Karpas-422 (cell line): ENCODE results near the gene LRRC23. TPM values are rescaled to one million over a fixed set of nuclear protein-coding genes. Genes with fewer than 3 reads are reported as not detected.

Experiments
- DNase-seq: peaks from one replicate; pipeline ENCODE4 v3.0.0-alpha.2; 2015
- H2AFZ ChIP-seq: fragments of 200-600 bp; sonication (generic); 2 replicates; pipeline ENCODE4 v1.6.1; 2014; ENCODE audit warnings: antibody characterized with exemption, low read length, mixed read lengths
- H3K27ac ChIP-seq: fragments of 200-600 bp; sonication (generic); 2 replicates; pipeline ENCODE4 v1.5.1; 2014; ENCODE audit warnings: mild to moderate bottlenecking, low read length, moderate library complexity
- H3K27me3 ChIP-seq: fragments of 200-600 bp; sonication (generic); 2 replicates; pipeline ENCODE4 v1.6.1; 2014; ENCODE audit warnings: low read length, mixed read lengths
- H3K36me3 ChIP-seq: fragments of 200-600 bp; sonication (generic); 2 replicates; pipeline ENCODE4 v1.6.1; 2014; ENCODE audit warnings: low read length, mixed read lengths; ENCODE audit not compliant: insufficient read depth
- H3K4me1 ChIP-seq: fragments of 200-600 bp; sonication (generic); 2 replicates; pipeline ENCODE4 v1.6.1; 2014; ENCODE audit warnings: mild to moderate bottlenecking, low read length, mixed read lengths
- H3K4me2 ChIP-seq: fragments of 200-600 bp; sonication (generic); 2 replicates; pipeline ENCODE4 v1.6.1; 2014; ENCODE audit warnings: low read length, low read depth, mild to moderate bottlenecking; ENCODE audit not compliant: poor library complexity, severe bottlenecking
- H3K4me3 ChIP-seq: fragments of 200-600 bp; sonication (generic); 2 replicates; pipeline ENCODE4 v1.5.1; 2014; ENCODE audit warnings: mild to moderate bottlenecking, antibody characterized with exemption, low read length, mixed read lengths
- H3K79me2 ChIP-seq: fragments of 200-600 bp; sonication (generic); 2 replicates; pipeline ENCODE4 v1.6.1; 2014; ENCODE audit warnings: mild to moderate bottlenecking, low read length, mixed read lengths
- H3K9ac ChIP-seq: fragments of 200-600 bp; sonication (generic); 2 replicates; pipeline ENCODE4 v1.6.0; 2014; ENCODE audit warnings: low read length
- H3K9me2 ChIP-seq: fragments of 200-600 bp; sonication (generic), shearing (Covaris generic); replicated peaks from 2 replicates; pipeline ENCODE4 v1.6.0; 2014; ENCODE audit warnings: mild to moderate bottlenecking, low read length, moderate library complexity; ENCODE audit not compliant: insufficient read depth
- H3K9me3 ChIP-seq: fragments of 300-700, 200-600 bp; sonication (generic); 2 replicates; pipeline ENCODE4 v1.6.1; 2014; ENCODE audit warnings: low read length, mixed read lengths
- H4K20me1 ChIP-seq: fragments of 200-600 bp; sonication (generic); 2 replicates; pipeline ENCODE4 v1.6.1; 2014; ENCODE audit warnings: mild to moderate bottlenecking, antibody characterized with exemption, low read length, low read depth; ENCODE audit not compliant: insufficient read depth
- total RNA-seq: library from RNA; depleted of rRNA; stranded (reverse); fragments of >200 nt; shearing (Covaris generic); gene quantifications from 2 replicates; pipeline ENCODE4 v1.2.3, GENCODE V29; 2014; ENCODE audit warnings: low replicate concordance

Gene LRRC23
- total RNA-seq, 1 experiment from 2014 or later: 9.7 TPM

GRCh38 chr12:6952121-6952862, 47.7 kb downstream of the LRRC23 start:
- Histone ChIP-seq H2AFZ (no peak overlapping the region), H4K20me1 (peaks cover 12% of the 10 kb centered on the region; the same call in 1 of the 2 replicates), H3K9me3 (no peaks in the 10 kb centered on the region), H3K4me3 (peak overlapping the region; percentile 96), H3K36me3 (peaks cover 25% of the 10 kb centered on the region), H3K27me3 (no peaks in the 10 kb centered on the region), H3K9me2 (no peaks in the 10 kb centered on the region), H3K79me2 (peaks cover 29% of the 10 kb centered on the region), H3K4me1 (peaks cover 75% of the 10 kb centered on the region), H3K27ac (peak overlapping the region; percentile 97), H3K9ac (peak overlapping the region; percentile 100), H3K4me2 (peak overlapping the region; percentile 83)
- peak; percentile 70 for DNase-seq

DNA sequence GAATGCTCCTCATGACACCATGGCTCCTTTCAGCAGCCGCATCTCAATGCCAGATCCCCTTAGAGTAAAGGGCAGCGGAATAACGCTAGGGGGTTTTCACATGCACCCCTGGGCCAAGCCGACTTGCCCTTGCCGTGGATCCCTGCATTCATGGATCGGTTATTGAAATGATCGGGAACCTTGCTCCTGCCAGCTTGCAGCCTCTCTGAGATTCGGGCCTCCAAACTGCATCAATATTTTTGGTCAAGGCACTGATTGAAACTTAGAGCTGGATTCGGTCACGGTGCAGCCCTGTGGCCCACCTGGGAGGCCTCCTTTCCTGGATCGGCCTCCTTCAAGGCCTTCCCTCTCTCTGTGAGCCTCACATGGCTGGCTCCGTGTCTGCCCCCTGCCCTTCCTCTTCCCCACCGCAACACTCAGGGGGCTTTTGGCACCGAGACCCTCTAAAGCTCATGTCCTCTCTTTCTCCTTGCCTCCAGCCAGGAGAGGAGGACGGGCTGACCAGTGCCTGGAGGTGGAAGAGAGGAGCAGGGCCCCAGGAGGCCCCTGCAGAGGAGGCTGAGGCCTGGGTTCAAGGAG, 48.3 kb downstream of the LRRC23 start:
- Histone ChIP-seq H2AFZ (no peak overlapping the region), H3K27me3 (no peaks in the 10 kb centered on the region), H4K20me1 (peaks cover 17% of the 10 kb centered on the region; the same call in 1 of the 2 replicates), H3K4me2 (peak overlapping the region; percentile 83), H3K4me1 (peaks cover 79% of the 10 kb centered on the region), H3K79me2 (peaks cover 29% of the 10 kb centered on the region), H3K36me3 (peaks cover 29% of the 10 kb centered on the region), H3K9me3 (no peaks in the 10 kb centered on the region), H3K9me2 (no peaks in the 10 kb centered on the region), H3K9ac (peak overlapping the region; percentile 100), H3K4me3 (peak overlapping the region; percentile 96), H3K27ac (peak overlapping the region; percentile 97)
- peak; percentile 72 for DNase-seq

DNA sequence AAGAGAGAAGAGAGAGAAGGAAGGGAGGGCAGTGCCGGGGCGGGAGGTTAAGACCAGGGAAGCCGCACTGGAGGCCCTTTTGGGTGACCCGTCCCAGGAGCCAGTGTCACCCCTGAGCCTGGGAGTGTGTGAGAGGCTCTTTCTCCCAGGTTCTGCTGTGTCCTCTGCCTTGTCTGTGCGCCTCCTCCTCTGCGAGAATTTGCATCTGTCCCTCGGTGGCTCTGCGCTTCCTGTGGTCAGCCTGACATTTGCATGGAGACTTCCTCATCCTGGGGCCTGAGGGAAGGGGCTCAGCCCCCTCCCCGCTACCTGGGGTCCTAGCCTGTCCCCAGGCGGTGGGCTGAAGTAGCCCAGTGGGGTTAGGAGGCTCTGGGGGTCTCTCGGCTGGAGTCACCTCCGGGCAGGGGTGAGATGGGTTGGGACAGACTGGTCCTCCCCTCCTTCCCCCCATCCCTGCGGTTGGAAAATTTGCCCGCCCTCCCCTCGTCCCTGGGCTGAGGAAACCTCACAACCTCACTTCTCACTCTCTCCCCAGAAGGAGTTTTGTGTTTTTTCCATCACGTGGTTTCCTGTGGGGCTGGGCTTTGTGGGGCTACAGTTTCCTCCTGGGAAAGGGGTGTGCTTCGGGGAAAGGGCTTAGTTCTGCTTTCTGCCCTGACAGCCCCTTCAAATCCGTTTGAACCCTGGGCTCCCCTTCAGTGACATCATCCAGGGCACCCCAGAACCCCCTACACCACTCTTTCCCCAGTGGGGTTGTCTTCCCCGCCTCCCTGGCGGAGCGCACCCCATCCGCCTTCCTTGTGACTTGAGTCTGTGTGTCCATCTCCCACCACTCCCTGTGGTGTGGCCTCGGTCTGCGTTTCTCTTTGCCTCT, 49.1 kb downstream of the LRRC23 start:
- peaks cover 86% of the 10 kb centered on the region for H3K4me1 ChIP-seq
- peak overlapping the region; percentile 96 for H3K4me3 ChIP-seq
- H3K9me3 ChIP-seq: no peaks in the 10 kb centered on the region
- no peak overlapping the region for H2AFZ ChIP-seq
- peak; percentile 95 for DNase-seq
- H3K9me2 ChIP-seq: no peaks in the 10 kb centered on the region
- peak overlapping the region; percentile 97 for H3K27ac ChIP-seq
- no peaks in the 10 kb centered on the region for H3K27me3 ChIP-seq
- peaks cover 24% of the 10 kb centered on the region; the same call in 1 of the 2 replicates for H4K20me1 ChIP-seq
- H3K79me2 ChIP-seq: peaks cover 29% of the 10 kb centered on the region
- peak overlapping the region; percentile 83 for H3K4me2 ChIP-seq
- peak overlapping the region; percentile 100 for H3K9ac ChIP-seq
- H3K36me3 ChIP-seq: peaks cover 32% of the 10 kb centered on the region

- Histone ChIP-seq H3K9ac (peak overlapping the region; percentile 100), H3K4me1 (peaks cover 87% of the 10 kb centered on the region), H3K4me3 (peak overlapping the region; percentile 96; the same call in 1 of the 2 replicates), H3K79me2 (peaks cover 29% of the 10 kb centered on the region), H3K4me2 (peak overlapping the region; percentile 83), H3K9me3 (no peaks in the 10 kb centered on the region), H3K9me2 (no peaks in the 10 kb centered on the region), H2AFZ (no peak overlapping the region), H3K27me3 (no peaks in the 10 kb centered on the region), H3K36me3 (peaks cover 32% of the 10 kb centered on the region), H4K20me1 (peaks cover 26% of the 10 kb centered on the region; the same call in 1 of the 2 replicates), H3K27ac (peak overlapping the region; percentile 97)
- no peak for DNase-seq
Measured at GRCh38 chr12:6954316-6955107, 49.9 kb downstream of the LRRC23 start.

DNA sequence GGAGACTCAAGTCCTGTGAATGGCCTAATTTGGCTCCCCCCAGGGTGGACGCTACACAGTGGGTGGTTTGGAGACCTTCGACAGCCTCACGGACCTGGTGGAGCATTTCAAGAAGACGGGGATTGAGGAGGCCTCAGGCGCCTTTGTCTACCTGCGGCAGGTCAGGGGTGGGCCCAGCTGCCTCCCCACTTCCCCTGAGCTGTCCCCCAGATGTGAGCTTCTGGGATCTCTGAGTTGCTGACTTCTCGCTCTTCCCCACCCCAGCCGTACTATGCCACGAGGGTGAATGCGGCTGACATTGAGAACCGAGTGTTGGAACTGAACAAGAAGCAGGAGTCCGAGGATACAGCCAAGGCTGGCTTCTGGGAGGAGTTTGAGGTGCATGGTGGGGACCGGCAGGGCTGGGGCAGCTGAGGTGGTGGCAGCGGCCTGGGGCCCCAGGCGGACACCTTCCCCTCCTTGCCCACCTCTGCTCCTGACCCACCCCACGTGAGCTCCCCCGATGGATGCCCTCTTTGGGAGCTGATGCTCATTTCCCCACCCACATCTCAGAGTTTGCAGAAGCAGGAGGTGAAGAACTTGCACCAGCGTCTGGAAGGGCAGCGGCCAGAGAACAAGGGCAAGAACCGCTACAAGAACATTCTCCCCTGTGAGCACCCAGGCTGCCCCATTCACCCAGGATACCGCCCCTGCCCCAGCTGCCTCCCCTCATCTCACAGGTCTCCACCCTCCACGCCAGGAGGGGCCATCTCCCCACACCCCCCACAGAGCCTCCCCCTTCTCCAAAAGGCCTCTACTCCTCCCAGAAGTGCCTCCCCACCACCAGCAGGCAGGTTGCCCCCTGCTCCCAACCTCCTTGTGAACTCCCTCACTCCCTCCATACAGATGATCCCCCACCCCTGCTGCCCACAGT, 50.7 kb downstream of the LRRC23 start:
- Histone ChIP-seq H3K4me1 (peaks cover 89% of the 10 kb centered on the region), H3K9me2 (no peaks in the 10 kb centered on the region), H3K79me2 (peaks cover 29% of the 10 kb centered on the region), H3K27me3 (no peaks in the 10 kb centered on the region), H3K9ac (peak overlapping the region; percentile 100), H4K20me1 (peaks cover 26% of the 10 kb centered on the region; the same call in 1 of the 2 replicates), H3K4me3 (peak overlapping the region; percentile 96; the same call in 1 of the 2 replicates), H3K9me3 (no peaks in the 10 kb centered on the region), H3K4me2 (peak overlapping the region; percentile 83), H3K36me3 (peaks cover 35% of the 10 kb centered on the region), H2AFZ (no peak overlapping the region), H3K27ac (peak overlapping the region; percentile 97)
- no peak for DNase-seq

DNA sequence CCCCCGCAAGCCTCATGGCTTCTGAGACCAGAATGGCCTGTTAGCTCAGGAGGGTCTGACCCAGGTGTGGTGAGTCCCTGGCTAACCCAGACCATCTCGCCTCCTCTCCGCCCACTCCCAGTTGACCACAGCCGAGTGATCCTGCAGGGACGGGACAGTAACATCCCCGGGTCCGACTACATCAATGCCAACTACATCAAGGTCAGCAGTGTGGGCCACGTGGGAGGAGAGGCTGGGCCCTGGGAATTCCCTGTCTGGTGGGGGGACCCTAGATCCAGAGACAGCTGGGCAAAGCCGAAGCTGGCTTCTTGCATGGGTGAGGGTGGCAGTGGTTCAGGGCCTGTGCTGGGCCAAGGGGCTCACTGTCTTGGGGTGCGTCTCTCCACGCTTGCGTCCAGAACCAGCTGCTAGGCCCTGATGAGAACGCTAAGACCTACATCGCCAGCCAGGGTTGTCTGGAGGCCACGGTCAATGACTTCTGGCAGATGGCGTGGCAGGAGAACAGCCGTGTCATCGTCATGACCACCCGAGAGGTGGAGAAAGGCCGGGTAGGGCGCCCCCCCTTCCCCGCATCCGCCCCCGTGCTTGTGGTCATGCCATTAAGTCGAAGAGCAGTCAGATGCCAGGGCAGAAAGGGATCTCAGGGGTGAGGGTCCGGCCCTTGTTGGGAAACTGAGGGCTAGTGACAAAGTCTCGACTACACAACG, 51.6 kb downstream of the LRRC23 start:
- Histone ChIP-seq H3K4me1 (peaks cover 90% of the 10 kb centered on the region), H3K4me2 (peak overlapping the region; percentile 83), H3K9ac (peak overlapping the region; percentile 100), H3K36me3 (peaks cover 38% of the 10 kb centered on the region), H3K27ac (peak overlapping the region; percentile 97), H3K9me3 (no peaks in the 10 kb centered on the region), H3K27me3 (no peaks in the 10 kb centered on the region), H2AFZ (no peak overlapping the region), H3K4me3 (no peak overlapping the region; the same call in 1 of the 2 replicates), H3K9me2 (no peaks in the 10 kb centered on the region), H3K79me2 (peaks cover 28% of the 10 kb centered on the region), H4K20me1 (peaks cover 26% of the 10 kb centered on the region; the same call in 1 of the 2 replicates)
- DNase-seq: no peak
